ENCODE results near the gene HLA-DMB. TPM values are rescaled to one million over a fixed set of nuclear protein-coding genes. Genes with fewer than 3 reads are reported as not detected.
"Not testable (repeated sequence)": the region's sequence is repeated elsewhere in the genome, so short reads cannot be mapped to it uniquely, and the experiment has no call there.

HLA-DMB gene
- total RNA-seq, 1 experiment from 2014 or later, result not detected

GRCh38 chr6:32950010-32950409 is 9.2 kb upstream of the HLA-DMB start:
- no peak for DNase-seq (ENCODE audit: low read depth)

DNA sequence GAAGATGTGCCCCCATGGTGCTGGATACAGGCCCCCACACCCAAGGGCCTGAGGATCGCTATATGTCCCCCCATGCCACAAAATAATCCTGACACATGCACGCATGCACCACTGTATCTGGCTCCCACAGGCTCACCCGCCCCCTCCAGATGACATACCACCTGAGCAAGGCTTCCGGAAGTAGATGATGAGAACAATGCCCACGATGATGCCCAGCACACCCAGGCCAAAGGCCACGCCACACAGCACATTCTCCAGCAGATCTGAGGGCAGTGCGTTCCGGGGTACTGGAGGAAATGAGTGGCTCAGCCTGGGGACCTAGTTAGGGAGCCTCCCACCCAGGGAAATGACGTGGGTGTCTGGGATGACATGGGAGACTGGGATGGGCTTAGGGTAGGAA is 8.3 kb upstream of the HLA-DMB start:
- no peak for DNase-seq (ENCODE audit: low read depth)

DNA sequence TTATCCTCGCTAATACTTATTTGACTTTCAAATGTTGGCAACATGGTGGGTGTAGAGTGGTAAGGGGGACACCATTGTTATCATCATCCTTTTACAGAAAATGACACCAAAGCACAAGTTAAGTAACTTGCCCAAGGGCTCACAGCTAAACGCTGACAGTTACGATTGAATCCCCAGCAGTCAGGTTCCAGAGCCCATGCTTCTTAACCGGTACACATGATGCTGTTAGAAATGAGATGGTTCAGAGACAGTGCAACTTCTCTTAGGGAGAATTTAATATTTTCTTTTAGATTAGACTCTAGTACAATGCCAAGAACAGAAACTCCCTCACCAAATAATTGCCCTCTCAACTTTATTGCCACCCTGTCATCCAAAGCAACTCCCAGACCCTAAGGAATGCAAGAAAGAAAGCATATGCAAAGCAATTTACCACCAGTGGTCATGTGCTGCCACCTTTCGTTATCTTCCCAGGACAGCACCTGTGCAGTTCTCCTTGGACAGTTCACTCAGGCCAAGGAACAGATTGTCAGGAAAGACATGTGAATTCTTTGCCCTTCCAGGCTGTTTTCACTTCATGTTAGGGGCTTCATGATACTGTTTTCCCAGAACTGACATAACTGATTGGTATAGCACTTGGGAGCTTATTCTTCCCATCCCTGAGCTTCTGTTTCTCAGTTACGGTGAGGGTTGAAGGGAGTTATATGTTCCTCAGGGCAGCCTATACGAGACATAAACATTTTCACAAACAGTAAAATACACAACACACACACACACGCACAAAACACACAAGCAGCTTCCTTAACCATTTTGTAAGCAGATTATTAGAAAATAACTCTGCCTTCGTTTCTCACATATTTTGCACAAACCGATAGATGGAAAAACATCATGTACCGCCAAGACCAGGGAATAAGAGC is 7.0 kb upstream of the HLA-DMB start:
- peak; percentile 31 for DNase-seq (ENCODE audit: low read depth)

DNA sequence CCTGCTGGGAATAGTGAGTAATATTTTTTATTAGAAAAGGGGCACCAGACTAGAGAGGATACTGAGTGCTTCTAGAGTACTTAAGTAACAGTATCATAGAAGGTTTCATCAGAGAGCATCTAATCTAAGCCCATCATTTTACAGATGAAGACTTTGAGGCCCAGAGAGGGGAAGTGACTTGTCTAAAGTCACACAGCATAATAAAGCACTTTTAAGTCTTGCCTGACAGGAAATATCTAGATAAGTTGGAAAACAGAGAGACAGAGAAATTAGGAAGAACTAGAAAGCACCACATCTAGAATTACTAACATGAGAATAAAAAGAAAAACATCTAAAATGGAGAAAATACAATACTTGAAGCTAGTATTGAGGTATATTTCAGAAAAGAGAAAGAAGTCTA is 6.1 kb upstream of the HLA-DMB start:
- no peak for DNase-seq (ENCODE audit: low read depth)

GRCh38 chr6:32945953-32946352 is 5.1 kb upstream of the HLA-DMB start:
- DNase-seq (ENCODE audit: low read depth), result no peak

DNA sequence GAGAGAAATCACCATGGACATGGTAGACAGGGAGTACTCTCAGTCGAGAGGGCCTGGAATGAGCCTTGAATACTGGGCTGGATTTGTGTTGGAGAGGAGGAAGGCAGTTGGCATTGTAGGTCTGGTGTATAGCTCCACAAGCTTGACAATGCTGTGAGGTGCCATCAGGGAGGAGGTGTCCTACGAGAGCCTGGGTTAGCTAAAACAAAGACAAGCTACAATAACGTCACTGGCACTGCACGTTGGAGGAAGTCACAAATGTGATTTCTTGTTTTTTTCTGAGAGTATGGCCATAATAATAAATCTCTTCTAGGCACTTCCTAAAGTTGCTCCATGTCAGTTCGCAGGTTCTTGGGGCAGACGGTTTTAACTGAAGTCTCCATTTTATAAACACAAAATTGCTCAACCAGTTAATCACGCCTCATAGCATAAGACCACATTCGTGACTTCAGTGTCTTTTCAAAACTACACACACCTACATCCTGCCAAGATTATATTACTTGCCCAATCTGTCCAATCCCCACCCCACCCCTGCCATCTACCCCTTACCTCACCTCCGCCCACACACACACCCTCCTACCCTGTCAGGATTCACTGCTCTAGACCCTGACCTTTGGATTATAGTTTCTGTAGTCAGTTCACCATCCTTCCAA is 4.4 kb upstream of the HLA-DMB start:
- no peak for DNase-seq (ENCODE audit: low read depth)

- DNase-seq (ENCODE audit: low read depth), result no peak
Measured at GRCh38 chr6:32943864-32944649, 3.2 kb upstream of the HLA-DMB start.

DNA sequence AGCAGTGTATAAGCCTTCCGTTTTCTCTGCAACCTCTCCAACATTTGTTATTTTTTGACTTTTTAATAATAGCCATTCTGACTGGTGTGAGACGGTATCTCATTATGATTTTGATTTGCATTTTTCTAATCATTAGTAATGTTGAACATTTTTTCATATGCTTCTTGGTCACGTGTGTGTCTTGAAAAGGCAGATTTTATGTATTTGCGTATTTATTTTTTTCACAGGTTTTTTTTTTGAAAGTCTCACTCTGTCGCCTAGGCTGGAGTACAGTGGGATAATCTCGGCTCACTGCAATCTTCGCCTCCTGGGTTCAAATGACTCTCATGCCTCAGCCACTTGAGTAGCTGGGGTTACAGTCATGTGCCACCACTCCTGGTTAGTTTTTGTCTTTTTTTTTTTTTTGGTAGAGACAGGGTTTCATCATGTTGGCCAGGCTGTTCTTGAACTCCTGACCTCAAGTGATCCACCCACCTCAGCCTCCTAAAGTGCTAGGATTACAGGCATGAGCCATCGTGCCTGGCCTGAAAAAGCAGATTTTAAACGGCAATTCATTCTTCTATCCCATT is 1.8 kb upstream of the HLA-DMB start:
- DNase-seq (ENCODE audit: low read depth), result not testable (repeated sequence)

- no peak for DNase-seq (ENCODE audit: low read depth)
Measured at GRCh38 chr6:32941214-32941768, 463 bp upstream of the HLA-DMB start.

- no peak for DNase-seq (ENCODE audit: low read depth)
Measured at GRCh38 chr6:32938494-32938893, 2.3 kb downstream of the HLA-DMB start.

DNA sequence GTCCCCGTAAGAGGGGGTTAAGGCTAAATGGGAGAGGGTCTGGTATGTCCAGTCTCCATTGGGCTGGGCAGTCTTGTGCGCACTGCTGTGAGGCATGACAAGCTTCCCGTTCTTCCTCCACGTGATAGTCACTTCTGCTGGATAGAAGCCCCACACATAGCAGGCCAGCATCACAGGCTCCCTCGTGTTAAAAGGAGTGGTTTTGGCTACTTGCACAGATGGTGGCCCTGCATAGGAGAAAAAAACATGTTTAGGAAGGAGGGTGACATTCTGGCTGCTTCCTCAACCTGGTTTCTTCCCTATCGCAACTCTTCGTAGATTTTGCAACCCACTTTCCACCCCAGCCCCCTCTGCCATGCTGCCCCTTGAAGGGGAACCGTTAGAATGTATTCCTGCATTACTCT is 3.6 kb downstream of the HLA-DMB start:
- DNase-seq (ENCODE audit: low read depth), result no peak

- no peak for DNase-seq (ENCODE audit: low read depth)
Measured at GRCh38 chr6:32936239-32937152, 4.3 kb downstream of the HLA-DMB start.

- no peak for DNase-seq (ENCODE audit: low read depth)
Measured at GRCh38 chr6:32935551-32936238, 5.1 kb downstream of the HLA-DMB start.

DNA sequence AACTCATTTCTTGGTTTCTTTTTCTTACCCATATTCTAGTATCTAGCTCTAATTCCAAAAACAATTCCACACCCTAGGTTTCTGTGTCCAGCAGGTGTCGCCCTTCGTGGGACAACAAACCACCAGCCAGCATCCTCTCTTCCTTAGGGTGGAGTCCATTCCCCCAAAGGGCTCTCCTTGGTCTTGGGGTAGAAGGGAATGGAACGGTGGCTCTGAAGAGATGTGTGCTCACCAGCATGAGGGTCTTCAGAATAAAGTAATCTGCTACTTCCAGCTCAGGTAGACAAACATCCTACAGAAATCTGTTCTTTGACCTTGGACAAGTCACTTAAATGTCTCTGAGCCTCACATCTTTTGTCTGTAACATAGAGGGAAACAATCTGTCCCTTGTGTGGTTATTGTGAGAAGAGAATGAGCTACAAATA is 7.2 kb downstream of the HLA-DMB start:
- DNase-seq (ENCODE audit: low read depth), result peak; percentile 64

GRCh38 chr6:32932132-32932868 is 8.5 kb downstream of the HLA-DMB start:
- no peak for DNase-seq (ENCODE audit: low read depth)

DNA sequence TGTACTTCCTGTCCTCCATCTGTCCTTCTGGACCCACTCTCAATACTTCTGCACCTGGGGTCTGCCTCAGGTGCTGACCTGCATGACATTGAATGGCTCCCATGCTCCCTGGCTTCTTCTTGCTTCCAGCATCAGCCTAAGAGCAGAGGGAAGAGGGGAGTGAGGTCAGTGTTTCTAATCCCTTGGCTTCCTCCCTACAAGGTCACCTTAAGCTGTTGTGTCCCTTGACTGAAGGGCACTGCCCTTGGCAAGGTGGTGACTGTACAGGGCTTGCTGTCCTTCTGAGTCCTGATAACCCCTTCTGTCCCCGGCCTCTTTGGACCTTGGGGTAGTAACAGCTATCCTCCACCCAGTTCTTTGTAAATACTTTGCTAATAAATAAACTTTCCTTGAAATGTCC is 9.6 kb downstream of the HLA-DMB start:
- no peak for DNase-seq (ENCODE audit: low read depth)

- DNase-seq (ENCODE audit: low read depth), result no peak
Measured at GRCh38 chr6:32922083-32922482, 18.7 kb downstream of the HLA-DMB start.

DNA sequence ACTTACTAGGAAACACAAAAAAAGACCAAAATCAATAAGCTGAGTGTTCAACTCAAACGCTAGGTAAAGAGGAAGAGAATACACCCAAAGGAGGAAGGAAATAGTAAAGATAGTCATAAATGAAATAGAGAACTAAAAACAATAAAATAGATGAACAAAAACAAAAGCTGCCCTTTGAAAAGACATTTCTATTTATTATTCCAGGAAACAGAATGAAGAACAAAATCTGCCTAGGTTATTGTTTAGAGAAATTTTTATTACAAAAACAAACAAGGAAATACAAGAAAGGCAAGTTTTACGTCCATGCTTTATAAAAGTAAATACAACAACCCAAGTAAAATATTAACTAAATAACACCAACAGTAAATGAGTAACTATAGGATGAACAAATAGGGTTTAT is 20.1 kb downstream of the HLA-DMB start:
- no peak for DNase-seq (ENCODE audit: low read depth)

DNA sequence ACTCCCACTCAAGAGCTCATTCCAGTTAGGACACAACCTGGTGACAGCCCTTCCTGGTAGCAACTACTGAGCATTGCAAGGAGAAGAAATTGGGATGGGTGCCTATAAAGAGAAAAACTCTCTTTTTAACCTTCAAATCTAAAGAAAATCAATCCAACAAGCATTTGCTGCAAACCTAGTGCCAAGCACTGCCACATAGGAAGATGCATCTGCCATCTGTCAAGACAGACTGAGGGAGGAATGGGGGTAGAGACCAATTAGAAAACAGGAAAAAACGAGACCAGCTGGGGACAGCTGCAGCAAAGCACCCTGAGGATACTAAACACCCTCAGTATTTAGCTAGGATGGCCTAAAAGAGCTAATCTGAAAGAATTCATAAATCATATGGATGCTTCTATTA is 27.9 kb downstream of the HLA-DMB start:
- no peak for DNase-seq (ENCODE audit: low read depth)
